ENCODE results near the gene BACE1-AS. TPM values are rescaled to one million over a fixed set of nuclear protein-coding genes. Genes with fewer than 3 reads are reported as not detected.

Gene BACE1-AS
- polyA plus RNA-seq (2012; ENCODE audit: insufficient read depth, insufficient read length, low read depth): 7.9 TPM

DNA sequence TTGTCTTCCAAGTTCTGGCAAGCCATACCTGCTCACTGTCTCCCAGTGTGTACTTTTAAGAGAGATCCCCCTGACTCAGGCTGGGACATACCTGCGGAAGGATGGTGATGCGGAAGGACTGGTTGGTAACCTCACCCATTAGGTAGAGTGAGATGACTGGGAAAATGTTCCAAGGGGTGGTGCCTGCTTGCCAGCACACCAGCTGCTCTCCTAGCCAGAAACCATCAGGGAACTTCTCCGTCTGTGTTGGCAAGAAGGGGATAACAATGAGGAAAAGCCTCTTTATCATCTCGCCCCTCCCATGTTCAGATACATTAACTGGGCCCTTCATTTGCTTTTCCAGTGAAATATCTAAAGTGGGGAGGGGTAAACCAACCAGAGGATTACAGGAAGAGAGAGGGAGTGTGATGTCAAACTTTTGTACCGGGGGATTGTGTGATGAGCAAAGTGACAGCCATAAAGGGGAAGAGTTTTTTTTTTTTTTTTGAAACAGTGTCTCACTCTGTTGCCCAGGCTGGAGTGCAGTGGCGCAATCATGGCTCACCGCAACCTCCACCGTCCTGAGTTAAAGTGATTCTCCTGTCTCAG lies at the start of gene BACE1-AS:
TSS of gene BACE1-AS (plus strand) at position 538 of the 588 bp plus-strand sequence.
- TF ChIP-seq, protein P1, sequence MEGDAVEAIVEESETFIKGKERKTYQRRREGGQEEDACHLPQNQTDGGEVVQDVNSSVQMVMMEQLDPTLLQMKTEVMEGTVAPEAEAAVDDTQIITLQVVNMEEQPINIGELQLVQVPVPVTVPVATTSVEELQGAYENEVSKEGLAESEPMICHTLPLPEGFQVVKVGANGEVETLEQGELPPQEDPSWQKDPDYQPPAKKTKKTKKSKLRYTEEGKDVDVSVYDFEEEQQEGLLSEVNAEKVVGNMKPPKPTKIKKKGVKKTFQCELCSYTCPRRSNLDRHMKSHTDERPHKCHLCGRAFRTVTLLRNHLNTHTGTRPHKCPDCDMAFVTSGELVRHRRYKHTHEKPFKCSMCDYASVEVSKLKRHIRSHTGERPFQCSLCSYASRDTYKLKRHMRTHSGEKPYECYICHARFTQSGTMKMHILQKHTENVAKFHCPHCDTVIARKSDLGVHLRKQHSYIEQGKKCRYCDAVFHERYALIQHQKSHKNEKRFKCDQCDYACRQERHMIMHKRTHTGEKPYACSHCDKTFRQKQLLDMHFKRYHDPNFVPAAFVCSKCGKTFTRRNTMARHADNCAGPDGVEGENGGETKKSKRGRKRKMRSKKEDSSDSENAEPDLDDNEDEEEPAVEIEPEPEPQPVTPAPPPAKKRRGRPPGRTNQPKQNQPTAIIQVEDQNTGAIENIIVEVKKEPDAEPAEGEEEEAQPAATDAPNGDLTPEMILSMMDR (IDR thresholded peaks at IDR 0.05; ENCODE audit: low read depth, low read length): no peak
- H3K9me3 ChIP-seq: no peaks in the 10 kb centered on the region
- peaks cover 26% of the 10 kb centered on the region for H3K36me3 ChIP-seq
- no peaks in the 10 kb centered on the region for H3K27me3 ChIP-seq
- DNase-seq: no peak
- no peak within 1 kb of the TSS for H3K4me3 ChIP-seq (ENCODE audit: low read depth, low read length)
- H3K4me1 ChIP-seq: no peaks in the 10 kb centered on the region; the same call in 1 of the 2 replicates

DNA sequence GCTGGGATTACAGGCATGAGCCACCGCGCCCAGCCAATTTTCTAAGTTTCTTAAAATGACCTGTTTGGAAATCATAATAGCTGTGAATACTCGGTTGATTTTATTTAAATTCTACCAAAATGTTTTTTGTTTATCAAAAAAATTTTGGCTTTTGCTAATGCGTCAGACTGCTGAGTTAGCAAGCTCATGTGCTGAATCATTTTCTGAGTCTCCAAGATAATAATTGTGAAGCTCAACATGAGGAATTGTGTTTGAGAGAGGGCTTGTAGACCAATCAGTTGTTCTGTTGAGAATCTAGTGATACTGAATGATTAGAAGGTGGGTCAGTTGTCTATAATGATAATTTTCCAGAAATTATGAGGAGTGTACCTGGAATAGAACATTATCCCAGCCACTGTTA lies 42.8 kb upstream of the BACE1-AS start:
- no peak overlapping the region for H3K4me3 ChIP-seq (ENCODE audit: low read depth, low read length)
- no peaks in the 10 kb centered on the region for H3K9me3 ChIP-seq
- H3K27me3 ChIP-seq: no peaks in the 10 kb centered on the region
- TF ChIP-seq, protein P1 (IDR thresholded peaks at IDR 0.05; ENCODE audit: low read depth, low read length): no peak
- no peak for DNase-seq
- peaks cover 58% of the 10 kb centered on the region for H3K36me3 ChIP-seq
- H3K4me1 ChIP-seq: no peaks in the 10 kb centered on the region

DNA sequence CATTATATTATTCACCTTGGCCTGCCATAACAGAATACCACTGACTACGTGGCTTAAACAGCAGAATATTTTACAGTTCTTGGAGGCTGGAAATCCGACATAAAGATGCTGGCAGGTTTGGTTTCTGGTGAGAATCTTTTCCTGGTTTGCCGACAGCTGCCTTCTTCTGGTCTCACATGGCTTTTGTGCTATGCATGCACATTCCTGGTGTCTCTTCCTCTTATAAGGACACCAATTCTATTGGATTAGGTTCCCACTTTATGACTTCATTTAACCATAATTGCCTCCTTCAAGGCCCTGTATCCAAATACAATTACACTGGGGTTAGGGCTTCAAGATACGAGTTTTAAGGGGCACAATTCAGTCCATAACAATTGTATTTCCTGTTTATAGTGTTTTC lies 41.6 kb upstream of the BACE1-AS start:
- DNase-seq: no peak
- TF ChIP-seq, protein P1 (IDR thresholded peaks at IDR 0.05; ENCODE audit: low read depth, low read length): no peak
- no peaks in the 10 kb centered on the region for H3K9me3 ChIP-seq
- H3K27me3 ChIP-seq: no peaks in the 10 kb centered on the region
- H3K4me3 ChIP-seq (ENCODE audit: low read depth, low read length): no peak overlapping the region
- no peaks in the 10 kb centered on the region for H3K4me1 ChIP-seq
- peaks cover 52% of the 10 kb centered on the region for H3K36me3 ChIP-seq

DNA sequence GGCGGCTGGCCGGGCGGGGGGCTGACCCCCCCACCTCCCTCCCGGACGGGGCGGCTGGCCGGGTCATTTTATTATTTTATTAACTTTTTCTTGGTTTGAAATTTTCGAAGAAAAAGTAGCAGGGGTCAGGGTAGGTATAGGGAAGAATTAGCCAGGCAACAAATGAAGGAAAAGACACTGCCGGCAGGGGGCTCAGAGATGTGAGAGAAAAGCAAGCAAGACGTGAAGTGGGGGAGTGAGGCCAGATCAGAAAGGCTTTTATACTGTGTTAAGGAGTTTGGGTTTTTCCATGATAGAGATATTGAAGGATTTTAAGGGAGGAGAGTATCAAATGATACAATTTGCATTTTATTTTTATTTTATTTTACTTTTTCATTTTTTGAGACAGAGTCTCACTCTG lies 39.6 kb upstream of the BACE1-AS start:
- DNase-seq: no peak
- no peak overlapping the region for H3K4me3 ChIP-seq (ENCODE audit: low read depth, low read length)
- H3K36me3 ChIP-seq: peaks cover 36% of the 10 kb centered on the region
- H3K9me3 ChIP-seq: no peaks in the 10 kb centered on the region
- no peaks in the 10 kb centered on the region for H3K4me1 ChIP-seq
- TF ChIP-seq, protein P1 (IDR thresholded peaks at IDR 0.05; ENCODE audit: low read depth, low read length): no peak
- no peaks in the 10 kb centered on the region for H3K27me3 ChIP-seq

DNA sequence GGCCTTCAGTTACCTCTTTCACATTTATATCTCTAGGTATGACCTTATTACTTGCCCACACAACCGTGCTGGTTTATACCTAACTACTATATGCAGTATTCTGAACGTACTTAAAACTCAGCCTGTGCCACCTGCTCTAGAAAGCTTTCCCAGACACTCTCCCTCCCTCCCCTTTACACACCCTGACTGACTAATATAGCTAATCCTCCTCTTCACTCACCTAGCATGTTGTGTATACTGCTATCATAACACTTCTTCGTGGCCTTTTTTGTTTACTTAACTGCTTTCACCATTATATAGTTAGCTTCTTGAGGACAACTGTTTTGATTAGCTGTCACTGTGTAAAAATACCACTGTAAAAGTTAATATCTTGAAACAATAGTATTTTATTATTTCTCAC lies 35.2 kb upstream of the BACE1-AS start:
- Histone ChIP-seq H3K4me1 (no peaks in the 10 kb centered on the region), H3K4me3 (ENCODE audit: low read depth, low read length) (no peak overlapping the region), H3K36me3 (peaks cover 6% of the 10 kb centered on the region), H3K9me3 (no peaks in the 10 kb centered on the region), H3K27me3 (no peaks in the 10 kb centered on the region)
- no peak for DNase-seq
- TF ChIP-seq, protein P1 (IDR thresholded peaks at IDR 0.05; ENCODE audit: low read depth, low read length): no peak

DNA sequence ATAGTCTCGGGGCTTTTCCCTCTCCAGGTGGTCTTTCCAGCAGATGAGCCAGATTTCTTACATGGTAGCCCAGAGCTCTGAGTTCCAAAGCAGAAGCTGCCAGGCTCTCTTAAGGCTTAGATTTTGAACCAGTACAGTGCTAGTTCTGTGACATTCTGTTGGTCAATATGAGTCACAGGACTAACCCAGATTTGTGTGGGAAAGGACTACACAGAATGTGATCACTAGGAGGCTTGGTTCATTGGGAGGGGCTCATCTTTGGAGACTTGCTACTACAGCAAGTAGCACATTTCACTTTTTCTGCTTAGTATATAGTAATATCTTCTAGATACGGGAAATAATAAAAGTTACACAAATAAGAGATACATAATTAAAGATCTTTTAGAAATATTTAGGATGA lies 34.6 kb upstream of the BACE1-AS start:
- Histone ChIP-seq H3K9me3 (no peaks in the 10 kb centered on the region), H3K27me3 (no peaks in the 10 kb centered on the region), H3K4me1 (no peaks in the 10 kb centered on the region), H3K4me3 (ENCODE audit: low read depth, low read length) (no peak overlapping the region), H3K36me3 (peaks cover 9% of the 10 kb centered on the region)
- no peak for DNase-seq
- TF ChIP-seq, protein P1 (IDR thresholded peaks at IDR 0.05; ENCODE audit: low read depth, low read length): no peak

Measured in BE2C (cell line).